DMS114 treated with DMSO at 0.1 percent for 48 hours (cell line): ENCODE results near the gene TSPAN18.

Experiments
- DNase-seq: peaks from one replicate; lab custom pipeline; 2025; ENCODE audit not compliant: unreplicated experiment; lab: John Stamatoyannopoulos, UW

Gene TSPAN18

GRCh38 chr11:44776551-44777208 lies 49.9 kb downstream of the TSPAN18 start:
- DNase-seq, result no peak

GRCh38 chr11:44777209-44778194 lies 50.7 kb downstream of the TSPAN18 start:
- no peak for DNase-seq

- DNase-seq, result no peak
Observed at GRCh38 chr11:44778195-44779100, 51.7 kb downstream of the TSPAN18 start.

DNA sequence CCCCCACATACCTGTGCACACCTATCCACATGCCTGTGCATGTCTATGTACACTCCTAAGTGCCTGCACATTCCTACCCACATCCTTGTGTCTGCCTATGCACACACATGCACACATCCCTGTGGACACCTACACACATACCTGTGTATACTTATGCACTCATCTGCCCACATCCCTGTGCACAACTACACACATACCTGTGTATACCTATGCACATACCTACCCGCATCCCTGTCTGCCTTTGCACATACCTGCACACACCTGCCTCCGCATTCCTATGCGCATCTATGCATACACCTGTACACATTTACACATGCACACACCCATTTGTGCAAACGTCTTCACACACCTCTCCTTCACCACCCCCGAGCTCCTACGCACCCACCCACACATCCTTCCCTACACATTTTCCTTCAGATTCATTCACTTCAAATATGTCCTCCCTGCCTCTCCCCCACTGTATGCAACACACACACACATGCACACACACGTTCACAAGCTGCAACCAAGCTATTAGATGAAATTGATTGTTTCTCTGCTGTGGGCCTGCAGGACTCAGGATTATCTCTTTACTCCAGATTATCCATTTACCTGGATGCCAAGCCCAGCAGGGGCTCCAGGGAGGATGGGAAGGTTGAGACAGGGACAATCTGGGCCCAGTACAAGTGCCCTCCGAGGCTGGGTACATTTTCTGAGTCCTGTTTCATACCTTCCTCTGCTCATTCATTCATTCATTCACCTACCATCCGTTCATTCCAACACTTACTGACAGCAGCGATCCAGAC lies 53.2 kb downstream of the TSPAN18 start:
- DNase-seq, result no peak

GRCh38 chr11:44780940-44781631 lies 54.3 kb downstream of the TSPAN18 start:
- DNase-seq, result no peak

DNA sequence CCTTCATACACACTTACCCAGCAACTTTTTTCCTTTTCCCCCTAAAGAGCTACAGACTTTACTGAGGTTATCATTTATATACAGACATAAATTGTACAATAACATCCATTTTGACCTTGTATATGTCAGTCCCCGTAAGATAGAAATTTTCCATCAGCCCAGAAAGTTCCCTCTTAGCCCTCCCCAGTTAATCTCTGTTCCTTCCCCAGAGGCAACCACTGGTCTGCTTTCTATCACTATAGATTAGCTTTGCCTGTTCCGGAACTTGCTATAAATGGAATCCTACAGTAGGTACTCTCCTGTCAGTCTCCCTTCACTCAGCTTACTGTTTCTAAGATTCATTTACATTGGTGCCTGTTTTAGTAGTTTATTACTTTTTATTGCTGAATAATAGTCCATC lies 54.9 kb downstream of the TSPAN18 start:
- no peak for DNase-seq

DNA sequence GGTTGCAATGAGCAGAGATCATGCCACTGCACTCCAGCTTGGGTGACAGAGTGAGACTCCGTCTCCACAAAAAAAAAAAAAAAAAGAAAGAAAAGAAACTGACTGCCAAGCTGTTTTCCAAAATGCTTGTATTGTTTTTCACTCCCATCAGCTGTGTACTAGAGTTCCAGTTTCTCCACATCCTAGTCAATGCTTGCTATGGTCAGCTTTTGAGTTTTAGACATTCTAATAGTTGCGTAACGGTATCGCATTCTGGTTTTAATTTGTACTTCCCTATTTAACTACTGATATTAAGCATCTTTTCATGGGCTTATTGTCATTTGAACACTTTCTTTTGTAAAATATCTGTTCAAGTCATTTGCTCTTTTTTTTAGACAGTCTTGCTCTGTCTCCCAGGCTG lies 55.7 kb downstream of the TSPAN18 start:
- no peak for DNase-seq

DNA sequence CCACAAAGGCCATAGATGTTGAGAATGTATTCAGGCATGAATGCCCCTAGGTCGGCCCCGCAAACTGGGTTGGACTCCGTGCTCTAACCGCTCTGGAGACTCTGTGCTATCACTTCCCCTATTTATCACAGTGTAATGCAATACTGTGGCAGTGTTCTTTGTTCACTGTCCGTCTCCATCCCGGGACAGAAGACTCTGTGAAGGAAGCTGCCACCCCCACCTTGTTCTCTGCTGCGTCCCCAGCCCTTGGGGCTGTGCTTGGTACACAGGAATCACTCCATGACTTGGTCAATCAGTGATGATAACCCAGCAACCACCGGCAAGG lies 57.6 kb downstream of the TSPAN18 start:
- no peak for DNase-seq

- DNase-seq, result no peak
Observed at GRCh38 chr11:44784851-44785250, 58.1 kb downstream of the TSPAN18 start.

DNA sequence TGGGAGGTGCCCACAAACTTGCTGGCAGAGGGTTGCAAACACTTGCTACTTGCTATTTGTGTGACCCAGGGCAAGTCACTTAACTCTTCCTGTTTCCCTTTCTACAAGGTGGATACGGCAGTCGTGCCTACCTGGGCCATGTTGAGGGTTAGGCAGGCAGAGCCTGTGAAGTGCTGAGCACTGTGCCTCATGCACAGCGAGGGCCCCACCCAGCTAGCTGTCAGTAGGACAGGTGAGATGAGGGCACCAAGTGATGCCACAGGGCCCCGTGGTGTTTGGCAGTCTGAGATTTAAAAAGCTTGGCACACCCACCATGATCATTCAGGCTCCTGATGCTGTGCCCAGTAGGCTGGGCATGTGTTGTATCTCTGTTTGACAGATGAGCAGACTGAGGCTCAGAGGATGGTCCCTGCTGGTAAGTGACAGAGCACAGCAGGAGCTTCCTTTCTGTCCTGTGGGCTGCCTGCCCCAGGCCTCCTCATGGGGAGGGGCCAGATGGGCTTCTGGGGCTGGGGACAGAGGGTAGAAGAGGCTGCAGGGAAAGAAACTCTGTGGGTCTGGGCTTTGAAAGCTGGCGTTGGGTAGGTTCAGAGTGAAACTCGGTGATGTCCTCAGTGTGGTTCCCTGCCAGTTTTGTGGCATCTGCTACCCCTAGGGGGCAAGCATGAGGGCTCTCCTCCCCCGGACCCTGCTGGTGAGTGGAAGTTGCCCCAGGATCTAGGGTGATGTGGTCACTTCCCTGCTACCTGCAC lies 59.3 kb downstream of the TSPAN18 start:
- no peak for DNase-seq

DNA sequence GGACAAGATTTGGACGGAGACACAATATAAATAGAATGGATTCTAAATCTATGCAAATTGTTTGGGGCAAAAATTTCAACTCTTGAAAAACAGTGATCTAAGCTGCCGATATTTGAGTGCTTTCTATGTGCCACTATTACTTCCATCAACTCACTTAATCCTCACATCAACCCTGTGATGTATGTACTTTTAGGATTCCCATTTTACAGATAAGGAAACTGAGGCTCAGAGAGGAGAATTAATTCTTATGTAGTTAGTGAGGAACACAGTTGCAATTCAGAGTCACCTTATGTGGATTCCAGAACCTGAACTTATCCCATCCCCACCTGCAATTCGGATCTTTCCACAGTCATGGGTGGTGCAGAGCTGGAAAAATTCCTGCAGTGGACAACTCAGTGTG lies 60.3 kb downstream of the TSPAN18 start:
- no peak for DNase-seq

DNA sequence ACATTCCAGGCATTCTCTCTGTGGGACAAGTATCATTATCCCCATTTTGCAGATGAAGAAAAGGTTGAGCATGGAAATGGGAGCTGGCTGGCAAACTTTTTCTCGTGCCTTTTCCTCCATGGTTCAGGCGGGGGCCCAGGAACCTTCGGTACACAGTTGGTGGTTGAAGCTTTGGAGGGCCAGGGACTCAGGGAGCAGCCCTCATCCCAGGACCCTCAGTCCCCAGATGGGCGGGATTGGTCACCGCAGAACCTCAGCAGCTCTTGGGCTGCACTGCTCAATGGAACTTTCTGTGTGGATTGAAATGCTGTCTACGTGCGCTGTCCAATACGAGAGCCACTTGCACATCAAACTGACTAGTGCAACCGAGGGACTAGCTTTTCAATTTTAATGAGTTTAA lies 61.2 kb downstream of the TSPAN18 start:
- no peak for DNase-seq

DNA sequence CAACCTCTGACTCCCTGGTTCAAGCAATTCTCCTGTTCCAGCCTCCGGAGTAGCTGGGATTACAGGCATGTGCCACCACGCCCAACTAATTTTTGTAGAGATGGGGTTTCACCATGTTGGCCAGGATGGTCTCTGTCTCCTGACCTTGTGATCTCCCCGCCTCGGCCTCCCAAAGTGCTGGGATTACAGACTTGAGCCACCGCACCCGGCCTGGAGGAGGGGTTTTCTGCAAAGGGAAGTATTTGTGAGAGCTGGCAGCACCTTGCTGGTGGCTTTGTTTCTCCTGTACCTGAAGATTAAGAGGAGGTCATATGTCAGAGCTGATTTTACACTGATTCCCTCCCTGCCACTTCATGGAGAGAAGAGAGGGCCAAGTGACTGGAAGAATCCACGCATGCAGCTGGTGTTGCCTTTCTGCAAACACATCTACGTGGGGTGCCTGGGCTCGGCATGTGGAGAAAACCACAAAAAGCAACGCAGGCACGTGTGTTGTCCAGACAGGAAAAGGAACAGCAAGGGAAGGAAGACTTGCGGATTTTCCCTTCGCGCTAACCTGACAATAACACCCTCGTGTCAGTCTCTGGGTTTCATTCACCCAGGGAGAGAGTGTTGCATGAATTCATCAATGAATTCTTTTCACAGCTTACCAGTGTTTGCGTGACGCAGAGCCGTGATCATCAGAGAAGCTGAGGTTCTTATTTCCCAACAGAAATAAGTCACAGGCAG lies 61.9 kb downstream of the TSPAN18 start:
- no peak for DNase-seq

- DNase-seq, result no peak
Observed at GRCh38 chr11:44789496-44789895, 62.7 kb downstream of the TSPAN18 start.

DNA sequence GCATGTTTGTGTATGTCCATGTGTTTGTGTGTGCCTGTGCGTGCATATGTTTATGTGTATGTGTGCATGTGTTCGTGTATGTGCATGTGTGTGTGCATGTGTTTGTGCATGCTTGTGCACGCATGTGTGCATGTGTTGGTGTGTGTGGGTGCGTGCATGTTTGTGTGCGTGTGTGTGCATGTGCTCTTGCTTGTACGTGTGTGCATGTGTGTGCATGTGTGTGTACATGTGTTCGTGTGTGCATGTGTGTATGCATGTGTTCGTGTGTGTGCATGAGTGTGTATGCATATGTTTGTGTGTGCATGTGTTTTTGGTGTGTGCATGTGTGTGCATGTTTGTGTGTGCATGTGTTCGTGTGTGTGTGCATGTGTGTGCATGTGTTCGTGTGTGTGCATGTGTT lies 63.4 kb downstream of the TSPAN18 start:
- no peak for DNase-seq

DNA sequence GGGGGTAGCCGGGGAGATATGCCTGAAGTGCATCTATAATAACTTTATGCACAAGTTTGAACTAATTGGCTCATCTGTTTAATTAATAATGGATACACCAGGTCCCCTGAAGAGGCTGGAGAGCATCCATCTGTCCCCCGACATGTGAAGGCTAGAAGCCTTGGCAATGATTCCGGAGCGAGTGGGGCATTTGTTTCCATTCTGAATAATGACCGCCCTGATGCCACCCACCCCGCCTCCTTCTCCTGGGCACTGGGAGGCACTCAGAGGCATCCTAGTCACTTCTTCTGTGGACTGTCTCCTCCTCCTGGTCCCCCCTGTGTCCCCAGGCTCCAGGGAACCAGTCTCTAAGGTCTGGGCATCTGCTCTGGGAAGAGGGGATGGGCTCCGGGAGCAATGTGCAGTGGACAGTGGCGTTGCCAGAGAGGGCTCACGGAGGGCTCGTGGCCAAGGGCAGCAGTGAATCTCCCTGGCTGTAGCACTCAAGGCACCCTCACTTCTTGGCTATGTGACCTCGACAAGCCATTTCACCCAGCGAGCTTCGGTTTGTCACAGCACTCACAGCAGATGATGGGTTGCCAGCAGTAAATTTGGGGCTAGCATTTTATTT lies 64.7 kb downstream of the TSPAN18 start:
- DNase-seq, result no peak

DNA sequence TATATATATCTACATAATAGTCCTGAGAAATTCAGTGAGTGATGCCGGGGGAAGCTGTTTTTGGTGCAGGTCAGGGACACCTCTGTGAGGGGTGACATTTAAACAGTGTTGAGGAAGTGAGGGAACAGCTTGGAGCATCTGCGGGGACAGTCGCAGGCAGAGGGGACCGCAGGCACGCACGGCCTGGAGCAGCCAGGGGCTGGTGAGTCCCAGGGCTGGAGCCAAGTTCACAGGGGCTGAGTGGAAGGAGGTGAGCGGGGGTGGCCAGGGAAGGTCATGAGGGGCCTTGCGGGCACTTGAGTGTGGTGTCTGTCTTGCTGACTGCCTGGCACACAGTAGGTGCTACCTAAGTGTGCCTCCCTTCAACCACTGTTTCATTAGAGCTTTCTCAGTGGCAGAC lies 65.4 kb downstream of the TSPAN18 start:
- DNase-seq, result no peak

GRCh38 chr11:44793350-44794090 lies 66.8 kb downstream of the TSPAN18 start:
- no peak for DNase-seq
